ENCODE results near the gene ZNF618.

ZNF618 gene

GRCh38 chr9:113962396-113962795 is 86.3 kb downstream of the ZNF618 start:
- DNase-seq = no peak

- DNase-seq = peak; percentile 17
Measured at GRCh38 chr9:113963017-113963620, 87.0 kb downstream of the ZNF618 start.

- DNase-seq = no peak
Measured at GRCh38 chr9:113963696-113964494, 87.8 kb downstream of the ZNF618 start.

GRCh38 chr9:113964495-113965170 is 88.5 kb downstream of the ZNF618 start:
- DNase-seq = no peak

- no peak for DNase-seq
Measured at GRCh38 chr9:113966394-113966793, 90.3 kb downstream of the ZNF618 start.

- DNase-seq = no peak
Measured at GRCh38 chr9:113967380-113967779, 91.3 kb downstream of the ZNF618 start.

- no peak for DNase-seq
Measured at GRCh38 chr9:113969343-113969742, 93.2 kb downstream of the ZNF618 start.

- DNase-seq = no peak
Measured at GRCh38 chr9:113973226-113973625, 97.1 kb downstream of the ZNF618 start.

GRCh38 chr9:113973963-113974413 is 97.9 kb downstream of the ZNF618 start:
- no peak for DNase-seq

- DNase-seq = no peak
Measured at GRCh38 chr9:113976915-113977314, 100.8 kb downstream of the ZNF618 start.

- no peak for DNase-seq
Measured at GRCh38 chr9:113978725-113979342, 102.7 kb downstream of the ZNF618 start.

GRCh38 chr9:113979343-113980127 is 103.4 kb downstream of the ZNF618 start:
- DNase-seq = no peak

- no peak for DNase-seq
Measured at GRCh38 chr9:113984639-113985380, 108.7 kb downstream of the ZNF618 start.

- no peak for DNase-seq
Measured at GRCh38 chr9:113985968-113986585, 110.0 kb downstream of the ZNF618 start.

GRCh38 chr9:113986931-113987330 is 110.8 kb downstream of the ZNF618 start:
- DNase-seq = no peak

GRCh38 chr9:113987526-113987925 is 111.4 kb downstream of the ZNF618 start:
- no peak for DNase-seq

GRCh38 chr9:113988385-113989016 is 112.4 kb downstream of the ZNF618 start:
- no peak for DNase-seq

- no peak for DNase-seq
Measured at GRCh38 chr9:113989017-113989713, 113.1 kb downstream of the ZNF618 start.

GRCh38 chr9:113989714-113990569 is 113.8 kb downstream of the ZNF618 start:
- DNase-seq = no peak
